Mesendoderm (in vitro differentiated cells): Measurements from ENCODE around the gene TBC1D5.
A peak's percentile ranks its signal among the peaks of the same experiment; 100 is the strongest.

ENCODE experiments used
- DNase-seq: peaks from one replicate; pipeline ENCODE4 v3.0.0; 2013
- H2AK5ac ChIP-seq: 2 replicates; pipeline ENCODE4 v1.6.1; 2013; ENCODE audit warnings: low read length, inconsistent platforms
- H2BK120ac ChIP-seq: 2 replicates; pipeline ENCODE4 v1.6.1; 2013; ENCODE audit warnings: low read depth, mild to moderate bottlenecking, low read length, moderate library complexity, mixed read lengths
- H2BK15ac ChIP-seq: replicated peaks from 2 replicates; pipeline ENCODE4 v1.6.1; 2013; ENCODE audit warnings: low read depth, mild to moderate bottlenecking, moderate library complexity
- H2BK5ac ChIP-seq: 2 replicates; pipeline ENCODE4 v1.6.1; 2013; ENCODE audit warnings: low read length, inconsistent platforms
- H3K18ac ChIP-seq: 2 replicates; pipeline ENCODE4 v1.6.1; 2013; ENCODE audit warnings: mild to moderate bottlenecking, low read length, mixed read lengths
- H3K23ac ChIP-seq: one replicate; pipeline ENCODE4 v1.6.1; 2013; ENCODE audit warnings: low read length
- H3K27ac ChIP-seq: 2 replicates; pipeline ENCODE4 v1.5.1; 2013; ENCODE audit warnings: low read depth, mild to moderate bottlenecking, inconsistent platforms, low read length, moderate library complexity
- H3K27me3 ChIP-seq: 2 replicates; pipeline ENCODE4 v1.6.1; 2013; ENCODE audit warnings: low read length, control low read depth, mild to moderate bottlenecking, inconsistent platforms; ENCODE audit not compliant: insufficient read depth, poor library complexity
- H3K36me3 ChIP-seq: 2 replicates; pipeline ENCODE4 v1.6.1; 2013; ENCODE audit warnings: low read length, inconsistent platforms; ENCODE audit not compliant: control insufficient read depth, insufficient read depth
- H3K4ac ChIP-seq: one replicate; pipeline ENCODE4 v1.6.1; 2013; ENCODE audit warnings: low read depth, mild to moderate bottlenecking, low read length, moderate library complexity
- H3K4me1 ChIP-seq: 2 replicates; pipeline ENCODE4 v1.6.1; 2013; ENCODE audit warnings: low read depth, low read length, inconsistent platforms; ENCODE audit not compliant: control insufficient read depth
- H3K4me2 ChIP-seq: 2 replicates; pipeline ENCODE4 v1.6.1; 2013; ENCODE audit warnings: low read length
- H3K4me3 ChIP-seq: 2 replicates; pipeline ENCODE4 v1.5.1; 2013; ENCODE audit warnings: mild to moderate bottlenecking, low read length
- H3K56ac ChIP-seq: one replicate; pipeline ENCODE4 v1.6.1; 2013; ENCODE audit warnings: low read length
- H3K79me1 ChIP-seq: 2 replicates; pipeline ENCODE4 v1.6.1; 2013; ENCODE audit warnings: low read length, inconsistent platforms
- H3K79me2 ChIP-seq: 2 replicates; pipeline ENCODE4 v1.6.1; 2013; ENCODE audit warnings: mild to moderate bottlenecking, low read length; ENCODE audit not compliant: control insufficient read depth, insufficient read depth
- H3K9ac ChIP-seq: 2 replicates; pipeline ENCODE4 v1.6.1; 2013; ENCODE audit warnings: low read length, inconsistent platforms
- H4K5ac ChIP-seq: one replicate; pipeline ENCODE4 v1.6.1; 2013; ENCODE audit warnings: low read length
- H4K8ac ChIP-seq: one replicate; pipeline ENCODE4 v1.6.1; 2013; ENCODE audit warnings: low read depth, mild to moderate bottlenecking, control low read depth, low read length, moderate library complexity
- WGBS: extraction: QIAGEN DNeasy Blood & Tissue Kit; methylation state at CpG from one replicate; pipeline ENCODE4 v1.1.7; 2013; ENCODE audit warnings: low lambda C conversion rate, missing lambda C conversion rate; ENCODE audit not compliant: insufficient coverage; ENCODE audit errors: extremely low coverage; 5-methylcytosine and 5-hydroxymethylcytosine counted together

Gene TBC1D5

DNA sequence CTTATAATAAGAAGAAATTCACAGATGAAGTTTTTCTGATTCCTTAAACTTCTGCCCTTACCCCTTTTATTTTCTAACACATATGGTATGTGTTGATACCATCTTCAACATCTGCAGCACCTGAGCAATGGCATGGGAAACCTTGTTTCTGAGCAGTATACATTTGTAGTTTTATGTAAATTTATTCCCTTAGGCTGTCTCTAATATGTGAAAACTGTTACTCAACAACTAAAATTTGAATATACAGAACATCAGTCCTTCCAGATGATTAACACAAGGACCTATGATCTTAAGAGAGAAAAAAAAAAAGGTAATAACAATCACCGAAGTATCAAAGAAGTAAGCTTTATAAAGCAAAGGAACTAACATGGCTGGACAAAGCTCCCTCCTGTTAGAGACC, 190.5 kb downstream of the TBC1D5 start:
- Histone ChIP-seq H3K27me3 (no peaks in the 10 kb centered on the region), H3K4me2 (no peak overlapping the region), H2AK5ac (no peak overlapping the region), H2BK120ac (no peak overlapping the region), H3K56ac (no peak overlapping the region), H4K5ac (no peak overlapping the region), H3K23ac (no peak overlapping the region), H3K18ac (no peak overlapping the region), H3K36me3 (no peaks in the 10 kb centered on the region), H2BK5ac (no peak overlapping the region), H4K8ac (no peak overlapping the region), H2BK15ac (no peak overlapping the region), H3K79me2 (no peaks in the 10 kb centered on the region), H3K4me3 (no peak overlapping the region), H3K9ac (no peak overlapping the region), H3K27ac (no peak overlapping the region), H3K79me1 (no peaks in the 10 kb centered on the region), H3K4ac (no peak overlapping the region), H3K4me1 (peaks cover 2% of the 10 kb centered on the region)
- no CpG with 5 or more reads among the region's 1 CpG for WGBS
- DNase-seq = no peak

DNA sequence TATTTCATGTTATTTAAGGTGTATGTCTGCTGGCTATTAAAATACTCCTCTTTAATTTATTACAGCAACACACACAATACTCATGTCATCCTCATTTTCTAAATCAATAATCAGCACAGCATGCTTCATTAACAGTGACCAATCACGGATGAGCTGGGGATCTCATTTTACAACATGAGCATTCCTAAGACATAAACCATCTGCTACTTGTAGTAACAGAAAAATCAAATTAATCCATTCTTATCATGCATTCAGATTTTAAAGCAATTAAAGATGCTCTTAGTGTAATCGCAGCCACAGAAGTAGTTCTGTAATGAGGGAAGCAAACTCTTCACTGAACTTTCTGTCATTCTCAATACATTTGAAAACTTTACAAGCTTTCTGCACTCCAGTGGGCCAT, 191.1 kb downstream of the TBC1D5 start:
- WGBS = no CpG with 5 or more reads among the region's 2 CpGs
- peaks cover 2% of the 10 kb centered on the region for H3K4me1 ChIP-seq

DNA sequence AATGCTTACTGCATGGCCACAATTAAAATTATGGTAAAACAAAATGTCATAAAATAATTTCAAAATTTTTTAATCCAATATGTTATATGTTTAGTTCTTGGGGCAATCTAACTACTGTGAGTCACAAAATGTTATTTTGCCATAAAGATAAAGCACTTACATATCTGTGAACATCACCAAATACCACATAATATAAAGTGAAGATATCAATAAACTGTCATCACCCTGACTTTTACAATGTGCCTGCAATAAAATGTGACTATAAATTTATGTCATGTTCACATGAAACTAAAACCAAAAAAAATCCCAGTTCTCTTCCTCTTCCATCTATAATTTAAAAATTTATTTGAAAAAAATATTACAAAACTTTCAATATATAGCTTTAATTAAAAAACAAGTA, 191.8 kb downstream of the TBC1D5 start:
- Histone ChIP-seq H3K23ac (no peak overlapping the region), H2AK5ac (no peak overlapping the region), H3K18ac (no peak overlapping the region), H3K4me3 (no peak overlapping the region), H2BK15ac (no peak overlapping the region), H3K4me2 (no peak overlapping the region), H3K79me2 (no peaks in the 10 kb centered on the region), H2BK5ac (no peak overlapping the region), H4K5ac (no peak overlapping the region), H3K79me1 (no peaks in the 10 kb centered on the region), H3K27ac (no peak overlapping the region), H3K4ac (no peak overlapping the region), H3K4me1 (peaks cover 2% of the 10 kb centered on the region), H4K8ac (no peak overlapping the region), H3K56ac (no peak overlapping the region), H3K9ac (no peak overlapping the region), H3K27me3 (no peaks in the 10 kb centered on the region), H3K36me3 (no peaks in the 10 kb centered on the region), H2BK120ac (no peak overlapping the region)
- DNase-seq = no peak

More for the DNA sequence above, 191.1 kb downstream of the TBC1D5 start:
- no peak overlapping the region for H3K18ac ChIP-seq
- no peak overlapping the region for H3K9ac ChIP-seq
- H4K8ac ChIP-seq = no peak overlapping the region
- no peaks in the 10 kb centered on the region for H3K36me3 ChIP-seq
- no peak overlapping the region for H2BK15ac ChIP-seq
- H2BK5ac ChIP-seq = no peak overlapping the region
- H3K79me1 ChIP-seq = no peaks in the 10 kb centered on the region
- no peak overlapping the region for H2BK120ac ChIP-seq
- H3K4me3 ChIP-seq = no peak overlapping the region
- H3K4me2 ChIP-seq = no peak overlapping the region
- H4K5ac ChIP-seq = no peak overlapping the region
- H3K79me2 ChIP-seq = no peaks in the 10 kb centered on the region
- no peak overlapping the region for H3K23ac ChIP-seq
- no peak overlapping the region for H3K56ac ChIP-seq
- no peak overlapping the region for H3K27ac ChIP-seq
- no peak for DNase-seq
- H2AK5ac ChIP-seq = no peak overlapping the region
- H3K27me3 ChIP-seq = no peaks in the 10 kb centered on the region
- no peak overlapping the region for H3K4ac ChIP-seq

DNA sequence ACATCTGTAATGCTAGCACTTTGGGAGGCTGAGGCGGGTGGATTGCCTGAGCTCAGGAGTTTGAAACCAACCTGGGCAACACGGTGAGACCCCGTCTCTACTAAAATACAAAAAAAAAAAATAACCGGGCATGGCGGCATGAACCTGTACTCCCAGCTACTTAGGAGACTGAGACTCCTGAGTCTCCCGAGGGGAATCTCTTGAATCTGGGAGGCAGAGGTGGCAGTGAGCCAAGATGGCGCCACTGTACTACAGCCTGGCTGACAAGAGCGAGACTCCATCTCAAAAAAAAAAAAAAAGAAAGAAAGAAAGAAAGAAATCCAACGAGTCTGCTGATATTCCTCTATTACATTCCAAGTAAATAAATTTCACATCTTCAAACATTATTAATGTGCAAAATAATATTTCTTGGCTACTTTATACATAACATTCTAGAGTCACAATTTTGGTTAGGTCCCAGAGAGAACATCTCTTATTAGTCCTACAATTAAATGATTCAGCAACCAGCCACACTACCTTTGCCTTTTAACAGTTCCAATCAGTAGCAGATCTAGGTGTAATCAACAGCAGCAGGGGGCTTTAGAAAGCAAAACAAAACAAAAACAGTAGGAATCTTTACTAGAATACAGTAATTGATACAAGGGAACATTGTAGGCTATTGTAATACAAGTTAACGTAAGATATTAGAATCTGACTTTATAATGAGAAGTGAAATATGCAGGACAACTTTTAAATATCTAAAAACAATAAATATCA, 195.8 kb downstream of the TBC1D5 start:
- Histone ChIP-seq H4K5ac (no peak overlapping the region), H3K79me2 (no peaks in the 10 kb centered on the region), H3K79me1 (no peaks in the 10 kb centered on the region), H2AK5ac (no peak overlapping the region), H3K9ac (no peak overlapping the region), H2BK120ac (peak overlapping the region; percentile 28), H3K18ac (peak overlapping the region; percentile 94), H3K4ac (peak overlapping the region; percentile 52), H3K56ac (no peak overlapping the region), H2BK15ac (no peak overlapping the region), H2BK5ac (no peak overlapping the region), H3K23ac (no peak overlapping the region), H3K27me3 (no peaks in the 10 kb centered on the region), H3K4me1 (no peaks in the 10 kb centered on the region), H3K36me3 (no peaks in the 10 kb centered on the region), H3K4me2 (no peak overlapping the region), H3K4me3 (no peak overlapping the region), H3K27ac (peak overlapping the region; percentile 73), H4K8ac (no peak overlapping the region)
- WGBS = no CpG with 5 or more reads among the region's 10 CpGs
- peak; percentile 79 for DNase-seq

DNA sequence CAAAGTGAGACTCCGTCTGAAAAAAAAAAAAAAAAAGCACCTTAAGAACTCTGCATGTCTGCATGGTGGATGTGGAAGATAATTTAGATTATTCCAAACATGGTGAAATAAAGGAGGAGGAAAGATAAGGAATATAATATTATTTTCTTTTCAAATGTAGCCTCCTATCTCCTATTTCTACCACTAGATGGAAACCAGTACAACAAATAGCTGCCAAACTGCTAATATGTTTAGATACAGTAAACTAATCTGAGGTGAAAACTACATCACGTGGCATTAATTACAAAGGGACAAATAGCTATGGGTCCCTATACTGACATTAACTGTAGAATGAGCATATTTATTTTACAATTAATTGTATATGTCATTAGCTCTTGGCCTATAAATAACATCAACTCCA, 197.8 kb downstream of the TBC1D5 start:
- no peak overlapping the region for H3K4me3 ChIP-seq
- no peak overlapping the region for H3K56ac ChIP-seq
- no peak overlapping the region for H4K5ac ChIP-seq
- no peak overlapping the region for H4K8ac ChIP-seq
- H3K36me3 ChIP-seq = no peaks in the 10 kb centered on the region
- no peaks in the 10 kb centered on the region for H3K79me2 ChIP-seq
- no peak for DNase-seq
- peak overlapping the region; percentile 16 for H3K4ac ChIP-seq
- no peak overlapping the region for H2BK120ac ChIP-seq
- no peak overlapping the region for H2BK5ac ChIP-seq
- no peaks in the 10 kb centered on the region for H3K79me1 ChIP-seq
- H3K27me3 ChIP-seq = no peaks in the 10 kb centered on the region
- H3K4me2 ChIP-seq = no peak overlapping the region
- H3K9ac ChIP-seq = no peak overlapping the region
- H3K23ac ChIP-seq = no peak overlapping the region
- no CpG with 5 or more reads among the region's 2 CpGs for WGBS
- H3K4me1 ChIP-seq = no peaks in the 10 kb centered on the region
- H2AK5ac ChIP-seq = no peak overlapping the region
- H2BK15ac ChIP-seq = no peak overlapping the region
- peak overlapping the region; percentile 51 for H3K18ac ChIP-seq
- H3K27ac ChIP-seq = no peak overlapping the region

DNA sequence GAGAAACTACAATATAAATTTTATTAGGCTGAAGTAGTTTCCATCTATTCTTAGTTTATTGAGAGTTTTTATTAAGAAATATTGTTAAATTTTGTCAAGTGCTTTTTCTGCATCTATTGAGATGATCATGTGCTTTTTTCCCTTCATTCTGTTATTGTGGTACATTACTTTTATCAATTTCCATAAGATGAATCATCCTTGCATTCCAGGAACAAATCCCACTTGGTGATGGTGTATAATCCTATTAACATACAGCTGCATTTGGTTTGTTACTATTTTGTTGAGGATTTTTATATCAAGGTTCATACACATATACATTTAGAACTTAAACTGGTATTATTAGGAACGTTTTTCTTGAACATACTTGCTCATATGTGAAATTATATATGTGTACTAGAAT, 199.8 kb downstream of the TBC1D5 start:
- WGBS = no CpG with 5 or more reads among the region's 1 CpG
- Histone ChIP-seq H3K9ac (no peak overlapping the region), H3K4me3 (no peak overlapping the region), H4K8ac (no peak overlapping the region), H3K36me3 (no peaks in the 10 kb centered on the region), H3K4ac (no peak overlapping the region), H3K4me2 (no peak overlapping the region), H3K27ac (no peak overlapping the region), H2BK5ac (no peak overlapping the region), H3K79me2 (no peaks in the 10 kb centered on the region), H3K27me3 (no peaks in the 10 kb centered on the region), H3K4me1 (no peaks in the 10 kb centered on the region), H3K23ac (no peak overlapping the region), H3K56ac (no peak overlapping the region), H4K5ac (no peak overlapping the region), H3K18ac (no peak overlapping the region), H2BK120ac (no peak overlapping the region), H3K79me1 (no peaks in the 10 kb centered on the region), H2BK15ac (no peak overlapping the region), H2AK5ac (no peak overlapping the region)
- DNase-seq = no peak
